ENCODE results near the gene BAIAP3. TPM values are rescaled to one million over a fixed set of nuclear protein-coding genes. Genes with fewer than 3 reads are reported as not detected.

BAIAP3 gene
- total and polyA plus RNA-seq, 2 of the 4 experiments (the other 2 are of a cell fraction), result 0.36 to 0.65 TPM

GRCh38 chr16:1364510-1364909 lies 31.1 kb downstream of the BAIAP3 start:
- peaks cover 55% of the 10 kb centered on the region for H3K36me3 ChIP-seq (ENCODE audit: control insufficient read depth, insufficient read depth, low read length)

More at GRCh38 chr16:1364510-1364909, 31.1 kb downstream of the BAIAP3 start:
- no peak for TF ChIP-seq NFE2L2 (IDR thresholded peaks at IDR 0.05; ENCODE audit: low read depth, low read length)
- no peak for TF ChIP-seq SMC3 (IDR thresholded peaks at IDR 0.05; ENCODE audit: low read depth, low read length)
- Histone ChIP-seq H3K4me1 (ENCODE audit: control insufficient read depth, insufficient read depth, low read length) (no peaks in the 10 kb centered on the region), H3K9ac (ENCODE audit: low read depth, low read length) (no peak overlapping the region), H3K27me3 (ENCODE audit: control insufficient read depth, insufficient read depth, low read length) (no peaks in the 10 kb centered on the region), H3K4me2 (ENCODE audit: low read depth, low read length) (no peak overlapping the region), H4K8ac (ENCODE audit: low read depth in 2 of 2, low read length in 2 of 2) (no peak overlapping the region), H3K4me3 (ENCODE audit: insufficient read depth, low read depth, low read length) (no peak overlapping the region), H2BK5ac (ENCODE audit: low read depth, low read length, poor library complexity, severe bottlenecking) (no peak overlapping the region), H4K91ac (ENCODE audit: insufficient read depth, low read depth, low read length) (no peak overlapping the region), H3K9me3 (ENCODE audit: control insufficient read depth, insufficient read depth, low read length) (no peaks in the 10 kb centered on the region), H3K9me1 (ENCODE audit: insufficient read depth, low read length) (no peaks in the 10 kb centered on the region), H3K18ac (ENCODE audit: low read depth, low read length) (no peak overlapping the region), H3K23ac (ENCODE audit: low read depth, low read length) (no peak overlapping the region), H3K4ac (ENCODE audit: low read depth, low read length) (no peak overlapping the region), H2BK15ac (ENCODE audit: low read depth, low read length) (no peak overlapping the region), H2AK5ac (ENCODE audit: low read depth, low read length) (no peak overlapping the region), H3K79me1 (ENCODE audit: low read depth in 1 of 2, low read length in 2 of 2) (peaks cover 2 to 37% of the 10 kb centered on the region in 2 experiments; a peak in 3 of 4 replicates), H4K20me1 (ENCODE audit: insufficient read depth, low read length) (peaks cover 7% of the 10 kb centered on the region; the same call in 1 of the 2 replicates), H4K5ac (ENCODE audit: low read depth, low read length) (no peak overlapping the region), H2BK20ac (ENCODE audit: low read depth, low read length) (no peak overlapping the region), H2AK9ac (replicated peaks; ENCODE audit: low read depth, low read length, poor library complexity) (no peak overlapping the region), H3K27ac (ENCODE audit: insufficient read depth, low read length) (no peak overlapping the region), H2AFZ (replicated peaks; ENCODE audit: low read length, poor library complexity) (no peak overlapping the region), H2BK120ac (ENCODE audit: low read depth, low read length) (no peak overlapping the region), H3K56ac (ENCODE audit: extremely low read depth, insufficient read depth, low read length) (no peak overlapping the region), H3K14ac (replicated peaks; ENCODE audit: low read depth, low read length) (no peak overlapping the region)
- WGBS, 2 experiments (ENCODE audit: extremely low coverage in 2 of 2, insufficient read length in 1 of 2), result 86% methylated on average over 11 of the region's 22 CpGs; no CpG with 5 or more reads in 1 of the 2 experiments
- DNase-seq (no peak), ATAC-seq (ENCODE audit: low read depth) (no peak)
- TSS peak; percentile 48 for BruUV-seq (replicated peaks)
- dilution Hi-C loops (cut with HindIII; ENCODE audit: low sequenced_read_pairs, unreplicated experiment), result no loop called here
- CTCF ChIA-PET, result interaction anchor here (0.6 kb wide), 1 partner anchor 56 kb away, joined by 3 read pairs; no protein-coding TSS in a partner anchor
- intact Hi-C loops (cut with micrococcal nuclease), result no loop called here
- in situ Hi-C loops (cut with MboI; ENCODE audit: low sequenced_read_pairs), result no loop called here
- POLR2A ChIA-PET (ENCODE audit: unreplicated experiment), result interaction anchor here (0.6 kb wide), 1 partner anchor 244 kb away, joined by 4 read pairs; no protein-coding TSS in a partner anchor

Data from IMR-90 (cell line).